H9 (cell line): ENCODE results near the gene TTBK1. TPM values are rescaled to one million over a fixed set of nuclear protein-coding genes. Genes with fewer than 3 reads are reported as not detected.

ENCODE experiments used
- DNase-seq: peaks from one replicate; pipeline ENCODE4 v3.0.0-alpha.2; 2017
- H2AFZ ChIP-seq: one replicate; pipeline ENCODE4 v1.6.1; 2013; ENCODE audit warnings: mild to moderate bottlenecking, low read length, control low read depth, moderate library complexity
- H2AK5ac ChIP-seq: 2 replicates; pipeline ENCODE4 v1.6.1; 2013; ENCODE audit warnings: low read length, control low read depth, mixed read lengths; ENCODE audit not compliant: insufficient read length
- H2BK120ac ChIP-seq: one replicate; pipeline ENCODE4 v1.6.1; 2013; ENCODE audit warnings: low read depth, mild to moderate bottlenecking, low read length, control low read depth, inconsistent platforms; ENCODE audit not compliant: poor library complexity, severe bottlenecking
- H2BK12ac ChIP-seq: 2 replicates; pipeline ENCODE4 v1.6.1; 2013; ENCODE audit warnings: low read length, control low read depth, mixed read lengths, low read depth; ENCODE audit not compliant: insufficient read length
- H2BK15ac ChIP-seq: 2 replicates; pipeline ENCODE4 v1.6.1; 2013; ENCODE audit warnings: low read depth, low read length, control low read depth
- H2BK20ac ChIP-seq: one replicate; pipeline ENCODE4 v1.6.1; 2013; ENCODE audit warnings: low read depth, mild to moderate bottlenecking, low read length, control low read depth, inconsistent platforms; ENCODE audit not compliant: poor library complexity, severe bottlenecking
- H2BK5ac ChIP-seq: 2 replicates; pipeline ENCODE4 v1.6.1; 2013; ENCODE audit warnings: low read length, control low read depth, mixed read lengths; ENCODE audit not compliant: insufficient read length
- H3K14ac ChIP-seq: 2 replicates; pipeline ENCODE4 v1.6.1; 2013; ENCODE audit warnings: low read length, control low read depth; ENCODE audit not compliant: insufficient read depth
- H3K18ac ChIP-seq: 2 replicates; pipeline ENCODE4 v1.6.1; 2013; ENCODE audit warnings: low read depth, mild to moderate bottlenecking, mixed read lengths, low read length, control low read depth; ENCODE audit not compliant: insufficient read length
- H3K23ac ChIP-seq: 2 replicates; pipeline ENCODE4 v1.6.1; 2013; ENCODE audit warnings: low read length, control low read depth, mixed read lengths, low read depth; ENCODE audit not compliant: insufficient read length
- H3K23me2 ChIP-seq: 2 replicates; pipeline ENCODE4 v1.6.1; 2013; ENCODE audit warnings: low read depth, mild to moderate bottlenecking, mixed read lengths, low read length, control low read depth; ENCODE audit not compliant: insufficient read length, poor library complexity, severe bottlenecking
- H3K27ac ChIP-seq: 2 replicates; pipeline ENCODE4 v1.5.1; 2013; ENCODE audit warnings: low read length, control low read depth, mixed read lengths, low read depth; ENCODE audit not compliant: insufficient read length
- H3K27me3 ChIP-seq: 2 replicates; pipeline ENCODE4 v1.6.1; 2013; ENCODE audit warnings: low read length, control low read depth, inconsistent platforms; ENCODE audit not compliant: insufficient read depth
- H3K4ac ChIP-seq: 2 replicates; pipeline ENCODE4 v1.6.1; 2013; ENCODE audit warnings: low read depth, mild to moderate bottlenecking, control low read depth, inconsistent platforms, low read length, moderate library complexity
- H3K4me1 ChIP-seq: 2 replicates; pipeline ENCODE4 v1.6.1; 2013; ENCODE audit warnings: low read length, control low read depth, inconsistent platforms; ENCODE audit not compliant: insufficient read depth
- H3K4me2 ChIP-seq: 2 replicates; pipeline ENCODE4 v1.6.1; 2013; ENCODE audit warnings: low read length, control low read depth, mixed read lengths; ENCODE audit not compliant: insufficient read length, insufficient read depth
- H3K56ac ChIP-seq: 2 replicates; pipeline ENCODE4 v1.6.1; 2013; ENCODE audit warnings: low read depth, mild to moderate bottlenecking, mixed read lengths, low read length, control low read depth; ENCODE audit not compliant: insufficient read length
- H3K79me1 ChIP-seq: 2 replicates; pipeline ENCODE4 v1.6.1; 2013; ENCODE audit warnings: low read depth, mild to moderate bottlenecking, moderate library complexity, low read length, control low read depth, inconsistent platforms; ENCODE audit not compliant: insufficient read depth, poor library complexity, severe bottlenecking
- H3K79me2 ChIP-seq: 2 replicates; pipeline ENCODE4 v1.6.1; 2013; ENCODE audit warnings: low read length, control low read depth, inconsistent platforms; ENCODE audit not compliant: insufficient read depth
- H3K9ac ChIP-seq: 2 replicates; pipeline ENCODE4 v1.6.1; 2013; ENCODE audit warnings: low read length, control low read depth, mixed read lengths; ENCODE audit not compliant: insufficient read length; ENCODE audit errors: extremely low read depth
- H3K9me3 ChIP-seq: one replicate; pipeline ENCODE4 v1.6.1; 2013; ENCODE audit warnings: low read depth, low read length, inconsistent platforms; ENCODE audit not compliant: control insufficient read depth
- H3T11ph ChIP-seq: one replicate; pipeline ENCODE4 v1.6.1; 2013; ENCODE audit warnings: mild to moderate bottlenecking, low read length, control low read depth, inconsistent platforms
- H4K20me1 ChIP-seq: one replicate; pipeline ENCODE4 v1.6.1; 2013; ENCODE audit not compliant: control insufficient read depth, insufficient read length, insufficient read depth
- H4K5ac ChIP-seq: 2 replicates; pipeline ENCODE4 v1.6.1; 2013; ENCODE audit warnings: low read depth, mild to moderate bottlenecking, mixed read lengths, low read length, control low read depth; ENCODE audit not compliant: insufficient read length
- H4K8ac ChIP-seq: replicated peaks from 2 replicates; pipeline ENCODE4 v1.6.1; 2013; ENCODE audit warnings: low read length, control low read depth, mixed read lengths, low read depth; ENCODE audit not compliant: insufficient read length
- H4K91ac ChIP-seq: 2 replicates; pipeline ENCODE4 v1.6.1; 2013; ENCODE audit warnings: low read depth, mild to moderate bottlenecking, moderate library complexity, mixed read lengths, low read length, control low read depth; ENCODE audit not compliant: insufficient read length
- H3K27ac Mint-ChIP-seq, 3 experiments: 2 replicates in 2 of 3; 3 replicates in 1 of 3; pipeline ENCODE4 v1.8.0; 2020 to 2021; ENCODE audit warnings: mixed read lengths in 3 of 3, mild to moderate bottlenecking in 1 of 3, moderate library complexity in 1 of 3
- H3K27me3 Mint-ChIP-seq: 2 replicates; pipeline ENCODE4 v1.8.0; 2021; ENCODE audit warnings: low read depth, mild to moderate bottlenecking, moderate library complexity, mixed read lengths
- H3K36me3 Mint-ChIP-seq, 3 experiments: 2 replicates in 2 of 3; 3 replicates in 1 of 3; pipeline ENCODE4 v1.8.0; 2020 to 2021; ENCODE audit warnings: low read depth in 3 of 3, mixed read lengths in 3 of 3; ENCODE audit not compliant: insufficient read depth in 1 of 3
- H3K4me1 Mint-ChIP-seq, 2 experiments: 2 replicates each; pipeline ENCODE4 v1.8.0; 2020; ENCODE audit warnings: mixed read lengths in 2 of 2
- H3K4me3 Mint-ChIP-seq, 2 experiments: 2 replicates in 1 of 2; 3 replicates in 1 of 2; pipeline ENCODE4 v1.8.0; 2020 to 2021; ENCODE audit warnings: mild to moderate bottlenecking in 2 of 2, mixed read lengths in 2 of 2, moderate library complexity in 1 of 2
- H3K9me3 Mint-ChIP-seq, 2 experiments: 2 replicates in 1 of 2; 3 replicates in 1 of 2; pipeline ENCODE4 v1.8.0; 2020; ENCODE audit warnings: mild to moderate bottlenecking in 2 of 2, mixed read lengths in 2 of 2, moderate library complexity in 1 of 2
- WGBS: extraction: QIAGEN DNeasy Blood & Tissue Kit; methylation state at CpG from one replicate; pipeline ENCODE4 v1.1.7; 2013; ENCODE audit warnings: missing lambda C conversion rate, low lambda C conversion rate, mixed read lengths; ENCODE audit not compliant: insufficient read length; ENCODE audit errors: extremely low coverage; 5-methylcytosine and 5-hydroxymethylcytosine counted together
- total RNA-seq: library from RNA; stranded (reverse); gene quantifications from 2 replicates; pipeline ENCODE4 v1.2.1, GENCODE V29; 2021
- TF ChIP-seq, protein P1 (sequence below): fragments of 200-600 bp; sonication (generic); conservative IDR thresholded peaks from 3 replicates; pipeline ENCODE4 v1.8.0; 2021; ENCODE audit warnings: antibody characterized with exemption, mild to moderate bottlenecking

TTBK1 gene
- total RNA-seq, 1 experiment from 2014 or later = 1.6 TPM

DNA sequence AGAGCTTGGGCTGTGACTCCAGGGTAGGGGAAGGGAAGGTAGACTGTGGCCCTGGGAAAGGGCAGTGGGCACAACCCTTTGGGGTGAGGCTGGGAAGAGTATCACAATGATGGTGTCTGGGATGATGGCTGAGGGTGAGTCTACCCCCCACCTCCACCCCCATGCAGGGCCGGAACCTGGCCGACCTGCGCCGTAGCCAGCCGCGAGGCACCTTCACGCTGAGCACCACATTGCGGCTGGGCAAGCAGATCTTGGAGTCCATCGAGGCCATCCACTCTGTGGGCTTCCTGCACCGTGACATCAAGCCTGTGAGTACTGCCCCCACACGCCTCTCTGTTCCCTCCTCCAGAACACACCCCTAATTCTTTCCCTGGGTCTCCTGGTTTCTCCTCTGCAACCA, 10.1 kb downstream of the TTBK1 start:
- no peak overlapping the region for H3K18ac ChIP-seq
- H3K23me2 ChIP-seq = no peaks in the 10 kb centered on the region
- H2BK20ac ChIP-seq = no peak overlapping the region
- peaks cover 0 to 2% (median 0%) of the 10 kb centered on the region in 3 experiments; a peak in 1 of 7 replicates for H3K36me3 Mint-ChIP-seq
- DNase-seq = no peak
- no peak overlapping the region for H2AK5ac ChIP-seq
- no peak overlapping the region for H2BK5ac ChIP-seq
- H3K27ac Mint-ChIP-seq = no peak overlapping the region
- H3K23ac ChIP-seq = no peak overlapping the region
- H3K27ac ChIP-seq = no peak overlapping the region
- H3K4me3 Mint-ChIP-seq = no peak overlapping the region
- no peak overlapping the region for H3K56ac ChIP-seq
- no peak overlapping the region for H2BK12ac ChIP-seq
- WGBS = no CpG with 5 or more reads among the region's 11 CpGs
- H3K9me3 ChIP-seq = no peaks in the 10 kb centered on the region
- no peaks in the 10 kb centered on the region for H4K20me1 ChIP-seq
- peaks cover 18% of the 10 kb centered on the region for H3K27me3 Mint-ChIP-seq
- no peak overlapping the region for H3T11ph ChIP-seq
- H3K14ac ChIP-seq = no peak overlapping the region
- no peaks in the 10 kb centered on the region for H3K27me3 ChIP-seq
- H2AFZ ChIP-seq = no peak overlapping the region
- no peaks in the 10 kb centered on the region for H3K79me1 ChIP-seq
- H4K5ac ChIP-seq = no peak overlapping the region
- H3K9me3 Mint-ChIP-seq = no peaks in the 10 kb centered on the region
- no peak overlapping the region for H3K4me2 ChIP-seq
- H2BK120ac ChIP-seq = no peak overlapping the region
- H4K8ac ChIP-seq = no peak overlapping the region
- H3K79me2 ChIP-seq = no peaks in the 10 kb centered on the region
- no peak overlapping the region for H3K4ac ChIP-seq
- no peak overlapping the region for H2BK15ac ChIP-seq
- no peaks in the 10 kb centered on the region for H3K4me1 ChIP-seq
- peaks cover 19 to 21% of the 10 kb centered on the region in 2 experiments for H3K4me1 Mint-ChIP-seq
- TF ChIP-seq, protein P1, sequence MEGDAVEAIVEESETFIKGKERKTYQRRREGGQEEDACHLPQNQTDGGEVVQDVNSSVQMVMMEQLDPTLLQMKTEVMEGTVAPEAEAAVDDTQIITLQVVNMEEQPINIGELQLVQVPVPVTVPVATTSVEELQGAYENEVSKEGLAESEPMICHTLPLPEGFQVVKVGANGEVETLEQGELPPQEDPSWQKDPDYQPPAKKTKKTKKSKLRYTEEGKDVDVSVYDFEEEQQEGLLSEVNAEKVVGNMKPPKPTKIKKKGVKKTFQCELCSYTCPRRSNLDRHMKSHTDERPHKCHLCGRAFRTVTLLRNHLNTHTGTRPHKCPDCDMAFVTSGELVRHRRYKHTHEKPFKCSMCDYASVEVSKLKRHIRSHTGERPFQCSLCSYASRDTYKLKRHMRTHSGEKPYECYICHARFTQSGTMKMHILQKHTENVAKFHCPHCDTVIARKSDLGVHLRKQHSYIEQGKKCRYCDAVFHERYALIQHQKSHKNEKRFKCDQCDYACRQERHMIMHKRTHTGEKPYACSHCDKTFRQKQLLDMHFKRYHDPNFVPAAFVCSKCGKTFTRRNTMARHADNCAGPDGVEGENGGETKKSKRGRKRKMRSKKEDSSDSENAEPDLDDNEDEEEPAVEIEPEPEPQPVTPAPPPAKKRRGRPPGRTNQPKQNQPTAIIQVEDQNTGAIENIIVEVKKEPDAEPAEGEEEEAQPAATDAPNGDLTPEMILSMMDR = no peak
- no peak overlapping the region for H3K9ac ChIP-seq
- no peak overlapping the region for H4K91ac ChIP-seq
